ENCODE measurements around the gene CEMIP2.

The CEMIP2 gene

DNA sequence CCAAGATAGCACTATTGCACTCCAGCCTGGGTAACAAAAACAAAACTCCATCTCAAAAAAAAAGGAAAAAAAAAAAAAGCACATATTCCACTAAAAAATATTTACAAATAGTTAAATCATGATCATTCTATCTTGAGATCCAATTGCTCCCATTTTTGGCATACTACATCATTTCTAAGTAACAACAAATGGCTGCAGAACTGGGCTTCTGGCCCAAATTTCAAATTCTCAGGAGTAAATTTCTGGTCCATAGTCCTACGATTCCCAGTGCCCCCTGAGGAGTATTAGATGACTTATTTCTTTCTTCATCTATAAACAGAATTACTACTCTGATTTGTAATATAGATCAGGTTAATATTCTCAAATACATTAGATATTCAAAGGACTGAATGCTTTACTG lies 62.1 kb downstream of the CEMIP2 start:
- no peak overlapping the region for H2AFZ ChIP-seq (ENCODE audit: low read depth)
- no peak overlapping the region for H3K4me2 ChIP-seq
- no peaks in the 10 kb centered on the region for H3K36me3 ChIP-seq (ENCODE audit: insufficient read depth)
- H3K9ac ChIP-seq, result no peak overlapping the region
- no peaks in the 10 kb centered on the region for H3K79me2 ChIP-seq (ENCODE audit: insufficient read depth, low read depth)
- TF ChIP-seq, protein P1, sequence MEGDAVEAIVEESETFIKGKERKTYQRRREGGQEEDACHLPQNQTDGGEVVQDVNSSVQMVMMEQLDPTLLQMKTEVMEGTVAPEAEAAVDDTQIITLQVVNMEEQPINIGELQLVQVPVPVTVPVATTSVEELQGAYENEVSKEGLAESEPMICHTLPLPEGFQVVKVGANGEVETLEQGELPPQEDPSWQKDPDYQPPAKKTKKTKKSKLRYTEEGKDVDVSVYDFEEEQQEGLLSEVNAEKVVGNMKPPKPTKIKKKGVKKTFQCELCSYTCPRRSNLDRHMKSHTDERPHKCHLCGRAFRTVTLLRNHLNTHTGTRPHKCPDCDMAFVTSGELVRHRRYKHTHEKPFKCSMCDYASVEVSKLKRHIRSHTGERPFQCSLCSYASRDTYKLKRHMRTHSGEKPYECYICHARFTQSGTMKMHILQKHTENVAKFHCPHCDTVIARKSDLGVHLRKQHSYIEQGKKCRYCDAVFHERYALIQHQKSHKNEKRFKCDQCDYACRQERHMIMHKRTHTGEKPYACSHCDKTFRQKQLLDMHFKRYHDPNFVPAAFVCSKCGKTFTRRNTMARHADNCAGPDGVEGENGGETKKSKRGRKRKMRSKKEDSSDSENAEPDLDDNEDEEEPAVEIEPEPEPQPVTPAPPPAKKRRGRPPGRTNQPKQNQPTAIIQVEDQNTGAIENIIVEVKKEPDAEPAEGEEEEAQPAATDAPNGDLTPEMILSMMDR (conservative IDR thresholded peaks at IDR 0.05; ENCODE audit: low read depth, low read length), result no peak
- no peaks in the 10 kb centered on the region for H4K20me1 ChIP-seq (ENCODE audit: insufficient read depth)
- H3K27ac ChIP-seq, result no peak overlapping the region
- no peak overlapping the region for H3K4me3 ChIP-seq (IDR thresholded peaks at IDR 0.05; ENCODE audit: insufficient read depth, low read depth, low read length)
- H3K27me3 ChIP-seq (ENCODE audit: insufficient read depth, low read depth), result no peaks in the 10 kb centered on the region
- no peaks in the 10 kb centered on the region for H3K4me1 ChIP-seq (ENCODE audit: low read depth, poor library complexity, severe bottlenecking)

DNA sequence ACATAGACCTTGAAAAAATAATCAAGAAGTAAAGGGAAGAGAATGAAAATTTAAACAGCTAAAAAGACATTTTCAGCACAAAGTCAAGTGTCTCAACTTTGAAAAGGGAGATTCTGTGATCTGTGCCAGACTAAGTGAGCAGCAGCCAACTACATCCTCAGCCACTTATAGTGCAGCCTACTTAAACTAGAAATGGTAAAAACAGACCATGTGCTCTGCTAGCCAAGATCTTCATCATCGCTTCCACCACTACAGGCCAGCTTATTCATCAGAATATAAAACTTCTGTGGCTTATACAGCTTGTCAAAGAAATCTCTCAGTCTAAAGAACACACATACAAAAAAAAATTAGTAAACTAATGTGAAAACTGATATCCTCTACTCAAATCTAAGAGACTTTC lies 63.5 kb downstream of the CEMIP2 start:
- no peaks in the 10 kb centered on the region for H3K4me1 ChIP-seq (ENCODE audit: low read depth, poor library complexity, severe bottlenecking)

DNA sequence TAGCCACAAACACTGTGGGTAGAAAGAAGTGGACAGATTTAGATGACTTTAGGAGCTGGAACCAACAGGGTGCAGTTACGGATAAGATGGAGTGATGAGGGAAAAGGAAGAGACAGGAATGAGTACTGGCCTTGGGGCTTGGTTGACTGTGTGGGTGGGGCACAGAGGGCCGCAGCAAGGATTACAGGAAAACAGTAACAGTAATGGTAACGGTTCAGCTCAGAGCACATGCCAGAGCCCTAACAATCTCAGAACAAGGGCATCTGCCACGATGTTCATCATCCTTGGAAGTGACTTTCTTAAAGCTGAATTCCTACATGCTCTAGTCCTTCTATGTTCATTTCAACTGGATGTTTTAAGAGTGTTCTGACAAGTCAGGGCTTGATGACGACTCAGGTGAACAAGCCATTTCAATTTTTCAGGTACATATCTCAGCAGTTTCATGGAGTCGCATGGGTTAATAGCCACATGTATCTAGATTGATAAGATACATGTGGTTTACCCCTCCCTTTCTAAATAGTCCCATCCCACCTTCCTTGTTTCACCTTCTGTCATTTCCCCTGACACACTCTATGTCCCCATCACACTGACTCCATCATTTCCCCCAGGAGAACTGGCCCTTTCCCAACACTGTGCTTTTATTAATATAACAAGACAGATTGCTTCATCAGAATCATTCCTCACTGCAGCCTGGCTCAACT lies 65.0 kb downstream of the CEMIP2 start:
- no peaks in the 10 kb centered on the region for H3K79me2 ChIP-seq (ENCODE audit: insufficient read depth, low read depth)
- no peaks in the 10 kb centered on the region for H3K4me1 ChIP-seq (ENCODE audit: low read depth, poor library complexity, severe bottlenecking)
- no peaks in the 10 kb centered on the region for H3K36me3 ChIP-seq (ENCODE audit: insufficient read depth)
- TF ChIP-seq, protein P1 (conservative IDR thresholded peaks at IDR 0.05; ENCODE audit: low read depth, low read length), result no peak
- no peak overlapping the region for H3K4me3 ChIP-seq (IDR thresholded peaks at IDR 0.05; ENCODE audit: insufficient read depth, low read depth, low read length)
- H2AFZ ChIP-seq (ENCODE audit: low read depth), result no peak overlapping the region
- no peak overlapping the region for H3K4me2 ChIP-seq
- no peak overlapping the region for H3K27ac ChIP-seq
- no peak overlapping the region for H3K9ac ChIP-seq
- no peaks in the 10 kb centered on the region for H4K20me1 ChIP-seq (ENCODE audit: insufficient read depth)
- H3K27me3 ChIP-seq (ENCODE audit: insufficient read depth, low read depth), result no peaks in the 10 kb centered on the region

More for the DNA sequence above, 63.5 kb downstream of the CEMIP2 start:
- no peak overlapping the region for H3K4me2 ChIP-seq
- H3K27me3 ChIP-seq (ENCODE audit: insufficient read depth, low read depth), result no peaks in the 10 kb centered on the region
- no peaks in the 10 kb centered on the region for H3K36me3 ChIP-seq (ENCODE audit: insufficient read depth)
- H4K20me1 ChIP-seq (ENCODE audit: insufficient read depth), result no peaks in the 10 kb centered on the region
- TF ChIP-seq, protein P1 (conservative IDR thresholded peaks at IDR 0.05; ENCODE audit: low read depth, low read length), result no peak
- no peak overlapping the region for H3K27ac ChIP-seq
- no peak overlapping the region for H3K9ac ChIP-seq
- H3K79me2 ChIP-seq (ENCODE audit: insufficient read depth, low read depth), result no peaks in the 10 kb centered on the region
- no peak overlapping the region for H3K4me3 ChIP-seq (IDR thresholded peaks at IDR 0.05; ENCODE audit: insufficient read depth, low read depth, low read length)
- H2AFZ ChIP-seq (ENCODE audit: low read depth), result no peak overlapping the region

DNA sequence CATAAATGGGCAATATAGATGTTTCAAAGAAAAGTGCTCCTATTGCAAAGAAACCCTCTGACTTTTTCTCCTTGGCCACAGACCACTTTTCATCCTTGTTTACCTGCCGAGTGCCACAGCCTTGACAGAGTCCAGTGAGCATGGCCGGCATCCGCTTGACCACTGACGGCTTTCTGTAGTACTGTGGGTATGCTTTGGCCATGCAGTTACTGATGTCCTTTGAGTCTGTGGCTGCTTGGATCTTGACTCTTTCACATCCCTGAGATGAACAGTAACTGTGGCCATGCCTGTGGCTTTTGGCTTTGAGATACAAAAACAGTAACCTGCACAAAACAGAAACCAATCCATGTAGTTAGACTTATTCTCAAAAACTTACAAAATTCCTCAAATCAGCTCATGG lies 70.4 kb downstream of the CEMIP2 start:
- TF ChIP-seq, protein P1 (conservative IDR thresholded peaks at IDR 0.05; ENCODE audit: low read depth, low read length), result no peak
- Histone ChIP-seq H3K27ac (no peak overlapping the region), H2AFZ (ENCODE audit: low read depth) (no peak overlapping the region), H3K4me1 (ENCODE audit: low read depth, poor library complexity, severe bottlenecking) (no peaks in the 10 kb centered on the region), H3K9ac (no peak overlapping the region), H3K4me3 (IDR thresholded peaks at IDR 0.05; ENCODE audit: insufficient read depth, low read depth, low read length) (no peak overlapping the region), H3K27me3 (ENCODE audit: insufficient read depth, low read depth) (no peaks in the 10 kb centered on the region), H3K79me2 (ENCODE audit: insufficient read depth, low read depth) (no peaks in the 10 kb centered on the region), H3K4me2 (no peak overlapping the region), H3K36me3 (ENCODE audit: insufficient read depth) (no peaks in the 10 kb centered on the region), H4K20me1 (ENCODE audit: insufficient read depth) (no peaks in the 10 kb centered on the region)
